GM18498 (cell line): ENCODE measurements around the gene CMTM4.
"Not testable (repeated sequence)": the region's sequence is repeated elsewhere in the genome, so short reads cannot be mapped to it uniquely, and the experiment has no call there.

Source experiments
- ATAC-seq: cut with Tn5 transposase; IDR thresholded peaks from one replicate; pipeline ENCODE4 v1.9.1; 2021; ENCODE audit warnings: mild to moderate bottlenecking, moderate library complexity; ENCODE audit not compliant: unreplicated experiment

Gene CMTM4

DNA sequence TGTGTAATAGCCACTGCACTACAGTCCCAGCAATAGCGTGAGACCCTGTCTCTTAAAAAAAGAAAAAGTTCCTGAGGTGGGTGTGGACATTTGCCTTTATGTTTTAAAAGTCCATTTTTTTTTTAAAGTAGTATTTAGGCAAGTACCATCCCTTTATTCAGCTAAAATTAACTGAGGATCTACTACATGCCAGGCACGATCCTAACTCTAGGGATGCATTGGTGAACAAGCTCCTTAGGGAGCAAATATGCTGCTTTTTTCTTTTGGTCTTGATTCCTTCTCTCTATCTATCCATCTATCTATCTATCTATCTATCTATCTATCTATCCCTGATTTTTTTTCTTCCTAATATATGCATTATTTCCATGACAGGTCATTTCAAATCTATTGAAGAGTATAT, 47.4 kb downstream of the CMTM4 start:
- no peak for ATAC-seq

DNA sequence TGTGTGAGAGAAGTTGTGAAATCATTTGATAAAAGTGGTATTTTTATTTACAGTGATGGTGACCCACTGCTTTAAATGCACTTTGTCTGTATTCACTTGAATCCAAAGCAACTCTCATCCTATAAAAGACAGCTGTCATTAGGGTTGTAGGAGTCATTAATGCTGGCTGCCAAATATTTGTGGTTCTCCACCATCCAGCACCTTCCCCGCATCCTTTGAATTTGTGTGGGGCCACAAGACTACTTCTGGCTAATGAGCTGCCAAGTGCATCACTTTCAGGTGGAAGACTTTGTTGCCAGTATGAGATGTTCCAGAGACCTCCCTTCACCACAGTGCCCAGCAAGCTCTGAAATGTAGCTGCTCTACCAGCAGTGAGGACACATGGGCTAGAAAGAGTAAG, 48.7 kb downstream of the CMTM4 start:
- no peak for ATAC-seq

DNA sequence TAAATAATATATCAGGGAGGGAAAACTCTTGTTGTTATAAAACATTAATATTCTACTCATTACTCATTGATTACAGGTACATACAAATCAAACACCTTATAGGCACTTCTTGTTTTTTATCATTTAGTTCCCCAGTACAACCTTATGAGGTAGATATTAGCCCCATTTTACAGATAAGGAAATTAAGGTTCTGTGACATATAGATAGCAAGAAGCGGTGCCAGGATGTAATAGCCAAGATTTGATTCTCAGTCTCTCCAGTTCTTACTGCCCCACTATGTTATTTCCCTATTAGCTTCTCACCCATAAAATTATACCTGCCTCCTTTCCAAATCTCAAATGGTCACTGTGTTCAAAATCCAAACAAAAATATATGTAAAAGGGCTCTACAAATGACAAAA, 55.2 kb downstream of the CMTM4 start:
- no peak for ATAC-seq

DNA sequence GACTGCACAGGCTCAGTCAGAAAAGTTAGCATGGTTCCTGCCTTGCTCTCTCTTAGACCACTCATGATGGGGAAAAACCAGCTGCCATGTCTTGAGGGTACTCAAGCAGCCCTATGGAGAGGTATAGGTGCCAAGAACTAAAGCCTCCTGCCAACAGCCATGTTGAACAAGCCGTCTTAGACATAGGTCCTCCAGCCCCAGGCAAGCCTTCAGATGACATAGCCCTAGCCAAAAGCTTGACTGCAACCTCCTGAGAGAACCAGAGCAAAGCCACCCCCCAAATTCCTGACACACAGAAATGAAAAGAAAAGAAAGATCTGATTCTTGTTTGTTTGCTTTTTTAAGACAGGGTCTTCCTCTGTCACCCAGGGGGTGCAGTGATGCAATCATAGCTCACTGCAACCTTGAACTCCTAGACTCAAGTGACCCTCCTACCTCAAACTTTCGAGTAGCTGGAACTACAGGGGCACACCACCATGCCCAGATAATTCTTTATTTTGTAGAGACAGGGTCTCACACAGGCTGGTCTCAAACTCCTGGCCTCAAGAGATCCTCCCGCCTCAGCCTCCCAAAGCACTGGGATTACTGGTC, 55.7 kb downstream of the CMTM4 start:
- ATAC-seq = no peak

DNA sequence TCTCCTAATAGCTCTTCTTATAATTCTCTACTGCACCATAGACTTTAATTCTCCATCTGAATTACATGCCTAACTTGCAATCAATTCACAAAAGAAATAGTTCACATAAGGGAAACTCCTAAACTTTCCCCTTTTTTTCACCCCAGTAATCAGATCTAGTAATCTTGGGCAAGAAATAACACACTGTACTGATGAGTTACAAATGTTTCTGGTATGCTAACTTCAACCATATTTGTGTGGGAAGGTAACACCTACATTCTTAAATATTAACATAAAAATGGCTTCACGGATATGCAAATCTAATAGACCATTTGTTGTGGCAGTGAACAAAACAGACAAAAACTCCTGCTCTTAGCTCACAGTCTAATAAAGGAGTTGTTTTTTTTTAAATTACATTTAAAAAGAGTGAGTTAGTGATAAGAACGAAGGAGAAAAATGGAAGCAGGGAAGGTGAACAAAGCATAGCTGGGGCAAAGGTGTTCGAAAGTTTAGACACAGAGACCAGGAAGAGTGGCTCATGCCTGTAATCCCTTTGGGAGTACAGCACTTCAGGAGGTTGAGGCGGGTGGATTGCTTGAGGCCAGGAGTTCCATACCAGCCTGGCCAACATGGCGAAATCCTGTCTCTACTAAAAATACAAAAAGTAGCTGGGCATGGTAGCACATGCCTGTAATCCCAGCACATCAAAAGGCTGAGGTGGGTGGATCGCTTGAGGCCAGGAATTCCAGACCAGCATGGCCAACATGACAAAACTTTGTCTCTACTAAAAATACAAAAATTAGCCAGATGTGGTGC, 57.3 kb downstream of the CMTM4 start:
- ATAC-seq = no peak

DNA sequence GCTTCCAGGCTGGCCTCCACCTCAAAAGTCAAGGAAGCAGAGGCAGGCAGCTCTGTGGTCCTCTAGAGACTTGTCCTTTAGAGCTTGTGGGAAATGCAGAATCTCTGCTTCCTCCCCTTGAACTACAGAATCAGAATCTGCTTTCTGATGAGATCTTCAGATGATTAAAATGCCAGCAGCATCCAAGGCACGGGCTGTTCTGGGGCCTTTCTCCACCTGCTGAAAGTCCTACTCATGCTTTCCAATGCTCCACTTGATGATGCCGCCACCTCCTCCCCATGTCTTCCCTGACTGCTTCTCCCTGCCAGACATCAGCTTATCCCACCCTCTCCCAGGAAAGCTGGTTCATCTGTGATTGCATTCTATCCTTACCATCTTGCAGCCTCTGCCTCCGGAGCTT, 58.7 kb downstream of the CMTM4 start:
- no peak for ATAC-seq

DNA sequence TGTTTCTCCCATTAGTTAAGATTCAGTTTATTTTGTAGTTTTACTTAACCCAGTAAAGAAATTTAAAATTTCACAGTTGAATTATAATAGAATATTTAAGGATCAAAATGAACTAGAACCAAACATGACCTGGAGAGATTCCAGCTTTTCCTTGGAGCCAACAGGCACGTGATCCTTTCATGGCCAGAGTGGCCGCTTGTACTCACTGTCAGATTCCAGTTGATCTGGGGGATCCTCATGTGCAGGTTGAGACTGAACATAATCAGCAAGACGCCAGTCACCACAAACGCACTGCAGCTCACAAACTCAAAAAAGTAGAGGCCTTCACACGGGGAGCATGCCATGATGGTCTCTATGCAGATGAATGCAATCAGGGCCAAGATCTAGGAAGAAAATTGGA, 60.3 kb downstream of the CMTM4 start:
- no peak for ATAC-seq

DNA sequence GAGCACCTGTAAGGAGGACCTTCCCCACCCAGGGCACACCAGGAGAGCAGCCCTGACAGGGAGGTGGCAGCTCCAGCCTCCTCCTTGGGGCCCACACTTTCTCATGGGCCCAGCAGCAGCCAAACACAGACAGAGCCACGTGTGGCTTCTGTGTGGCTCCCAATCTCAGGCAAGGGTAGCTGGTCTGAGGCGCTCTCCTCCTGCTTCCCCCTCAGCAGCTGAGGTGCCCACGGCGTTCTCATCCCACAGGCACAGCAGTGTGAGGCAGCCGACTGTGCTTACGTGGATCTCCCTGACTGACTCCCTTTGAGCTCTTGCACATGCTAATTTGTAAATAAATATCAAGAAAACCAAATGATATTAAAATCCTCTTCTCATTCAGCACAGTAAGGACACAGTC, 61.1 kb downstream of the CMTM4 start:
- no peak for ATAC-seq

DNA sequence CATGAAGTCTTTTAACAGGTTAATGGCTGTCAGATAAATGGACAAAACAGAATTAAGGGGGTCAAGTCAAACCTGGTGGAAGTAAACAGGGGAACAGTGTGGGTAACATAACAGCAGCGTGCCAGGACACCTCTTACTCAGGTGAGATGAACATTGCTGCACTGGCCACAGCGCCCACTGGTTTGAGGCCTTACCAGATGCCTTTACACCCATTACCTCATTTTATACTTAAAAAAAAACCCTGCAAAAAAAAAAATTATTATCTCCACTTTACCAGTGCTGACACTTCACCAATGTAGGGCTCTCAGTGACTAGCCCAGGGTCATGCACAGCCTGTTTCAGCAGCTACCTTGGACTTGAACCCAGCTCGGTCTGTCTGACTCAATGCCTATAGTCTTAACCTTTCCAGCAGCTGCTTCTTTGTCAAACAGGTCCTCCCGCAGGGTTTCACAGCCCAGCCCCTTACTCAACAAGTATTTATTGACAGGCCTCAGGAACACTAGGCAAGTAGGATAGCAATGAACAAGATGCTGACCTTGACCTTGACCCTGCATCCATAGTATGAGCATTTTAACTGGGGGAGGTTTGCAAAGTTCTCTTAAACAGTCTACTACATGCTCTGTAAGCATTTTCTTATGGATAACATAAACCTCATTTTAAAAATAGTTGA, 61.9 kb downstream of the CMTM4 start:
- no peak for ATAC-seq

DNA sequence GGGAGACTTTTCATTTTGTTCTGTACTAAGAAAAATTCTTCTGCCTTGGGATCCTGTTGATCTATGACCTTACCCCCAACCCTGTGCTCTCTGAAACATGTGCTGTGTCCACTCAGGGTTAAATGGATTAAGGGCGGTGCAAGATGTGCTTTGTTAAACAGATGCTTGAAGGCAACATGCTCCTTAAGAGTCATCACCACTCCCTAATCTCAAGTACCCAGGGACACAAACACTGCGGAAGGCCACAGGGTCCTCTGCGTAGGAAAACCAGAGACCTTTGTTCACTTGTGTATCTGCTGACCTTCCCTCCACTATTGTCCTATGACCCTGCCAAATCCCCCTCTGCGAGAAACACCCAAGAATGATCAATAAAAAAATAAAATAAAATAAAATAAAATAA, 65.0 kb downstream of the CMTM4 start:
- not testable (repeated sequence) for ATAC-seq

DNA sequence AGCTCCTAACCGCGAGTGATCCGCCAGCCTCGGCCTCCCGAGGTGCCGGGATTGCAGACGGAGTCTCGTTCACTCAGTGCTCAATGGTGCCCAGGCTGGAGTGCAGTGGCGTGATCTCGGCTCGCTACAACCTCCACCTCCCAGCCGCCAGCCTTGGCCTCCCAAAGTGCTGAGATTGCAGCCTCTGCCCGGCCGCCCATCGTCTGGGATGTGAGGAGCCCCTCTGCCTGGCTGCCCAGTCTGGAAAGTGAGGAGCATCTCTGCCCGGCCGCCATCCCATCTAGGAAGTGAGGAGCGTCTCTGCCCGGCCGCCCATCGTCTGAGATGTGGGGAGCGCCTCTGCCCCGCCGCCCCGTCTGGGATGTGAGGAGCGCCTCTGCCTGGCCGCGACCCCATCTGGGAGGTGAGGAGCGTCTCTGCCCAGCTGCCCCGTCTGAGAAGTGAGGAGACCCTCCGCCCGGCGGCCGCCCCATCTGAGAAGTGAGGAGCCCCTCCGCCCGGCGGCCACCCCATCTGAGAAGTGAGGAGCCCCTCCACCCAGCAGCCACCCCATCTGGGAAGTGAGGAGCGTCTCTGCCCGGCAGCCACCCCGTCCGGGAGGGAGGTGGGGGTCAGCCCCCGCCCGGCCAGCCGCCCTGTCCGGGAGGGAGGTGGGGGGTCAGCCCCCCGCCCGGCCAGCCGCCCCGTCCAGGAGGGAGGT, 65.8 kb downstream of the CMTM4 start:
- ATAC-seq = not testable (repeated sequence)

DNA sequence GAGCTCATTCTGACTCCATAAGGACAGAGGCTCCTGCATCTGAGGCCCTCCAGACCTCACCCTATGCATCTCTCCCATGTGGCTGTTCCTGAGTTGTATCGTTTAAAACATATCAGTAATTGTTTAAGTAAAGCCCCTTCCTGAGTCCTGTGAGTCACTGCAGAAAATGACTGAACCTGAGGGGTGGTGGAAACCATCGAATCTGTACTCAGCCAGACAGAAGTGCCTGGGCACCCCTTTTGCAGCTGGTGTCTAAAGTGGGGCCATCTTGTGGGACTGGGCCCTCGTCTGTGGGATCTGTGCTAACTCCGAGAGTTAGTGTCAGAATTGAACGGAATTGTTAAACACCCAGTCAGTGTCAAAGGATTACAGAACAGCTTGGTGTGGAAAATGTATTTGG, 66.7 kb downstream of the CMTM4 start:
- no peak for ATAC-seq

DNA sequence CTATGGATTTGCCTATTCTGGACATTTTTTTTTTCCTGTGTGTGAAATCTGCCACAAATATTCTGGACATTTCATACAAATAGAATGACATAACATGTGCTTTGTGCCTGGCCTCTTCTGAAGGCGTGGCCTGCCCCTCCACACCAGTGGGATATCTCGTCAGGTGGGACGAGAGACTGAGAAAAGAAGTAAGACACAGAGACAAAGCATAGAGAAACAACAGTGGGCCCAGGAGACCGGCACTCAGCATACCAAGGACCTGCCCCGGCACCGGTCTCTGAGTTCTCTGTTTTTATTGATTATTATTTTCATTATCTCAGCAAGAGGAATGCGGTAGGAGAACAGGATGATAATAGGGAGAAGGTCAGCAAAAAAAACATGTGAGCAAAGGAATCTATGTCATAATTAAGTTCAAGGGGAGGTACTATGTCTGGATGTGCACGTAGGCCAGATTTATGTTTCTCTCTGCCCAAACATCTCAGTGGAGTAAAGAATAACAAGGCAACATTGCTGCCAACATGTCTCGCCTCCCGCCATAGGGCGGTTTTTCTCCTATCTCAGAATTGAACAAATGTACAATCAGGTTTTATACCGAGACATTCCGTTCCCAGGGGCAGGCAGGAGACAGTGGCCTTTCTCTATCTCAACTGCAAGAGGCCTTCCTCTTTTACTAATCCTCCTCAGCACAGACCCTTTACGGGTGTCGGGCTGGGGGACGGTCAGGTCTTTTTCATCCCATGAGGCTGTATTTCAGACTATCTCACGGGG, 68.7 kb downstream of the CMTM4 start:
- ATAC-seq = not testable (repeated sequence)

DNA sequence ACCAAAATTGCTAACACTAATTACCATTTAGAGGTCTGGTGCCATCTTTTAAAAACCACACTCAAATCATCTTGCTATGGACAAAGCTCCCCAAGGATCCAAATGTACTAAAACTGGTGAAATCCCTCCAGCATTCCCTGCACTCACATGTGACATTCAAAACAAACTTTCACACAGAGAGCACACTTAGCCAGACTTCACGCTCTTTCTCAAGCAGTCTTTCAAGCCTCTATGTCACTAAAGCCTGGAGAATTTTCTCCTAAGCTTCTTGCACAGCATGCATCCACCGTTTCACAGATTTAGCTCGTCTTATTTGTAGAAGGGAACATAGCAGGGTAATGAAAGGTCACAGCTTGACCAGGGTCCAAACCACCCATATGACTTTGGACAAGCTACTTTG, 72.8 kb downstream of the CMTM4 start:
- ATAC-seq = no peak

DNA sequence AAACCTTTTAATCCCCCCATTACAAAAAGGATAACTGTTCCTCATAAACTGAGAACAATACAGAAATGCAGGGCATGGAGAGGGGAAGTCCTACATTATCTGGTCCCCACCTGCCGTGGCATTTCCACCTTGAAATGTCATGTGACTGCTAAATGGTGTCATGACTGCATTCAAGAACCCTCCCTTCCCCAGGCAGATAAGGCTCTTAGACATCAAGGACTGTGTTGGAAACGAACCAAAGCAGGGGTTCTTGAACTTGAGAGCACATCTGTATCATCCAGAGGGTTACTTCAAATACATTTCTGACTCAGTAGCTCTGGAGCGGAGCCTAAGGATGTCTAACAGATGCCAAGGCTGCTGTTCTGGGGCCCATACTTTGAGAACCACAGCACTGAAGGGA, 73.7 kb downstream of the CMTM4 start:
- ATAC-seq = no peak

DNA sequence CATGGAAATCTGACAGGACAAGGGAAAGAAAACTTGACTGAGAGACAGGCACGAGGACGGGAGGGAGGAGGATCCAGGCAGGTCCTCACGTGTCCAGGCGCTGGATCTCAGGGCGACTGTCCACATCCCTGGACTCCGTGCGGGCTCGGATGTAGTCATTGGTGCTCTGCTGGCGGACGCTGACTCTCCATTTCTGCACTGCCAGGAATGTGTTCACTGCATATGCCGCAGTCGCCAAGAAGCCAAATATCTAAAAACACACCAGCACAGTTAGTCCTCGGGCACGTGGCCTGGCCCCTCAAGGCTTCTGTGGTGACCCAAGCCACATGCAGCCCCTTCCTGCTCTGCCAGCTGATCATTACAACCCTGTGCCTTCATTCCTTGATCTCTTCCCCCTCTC, 74.6 kb downstream of the CMTM4 start:
- no peak for ATAC-seq

DNA sequence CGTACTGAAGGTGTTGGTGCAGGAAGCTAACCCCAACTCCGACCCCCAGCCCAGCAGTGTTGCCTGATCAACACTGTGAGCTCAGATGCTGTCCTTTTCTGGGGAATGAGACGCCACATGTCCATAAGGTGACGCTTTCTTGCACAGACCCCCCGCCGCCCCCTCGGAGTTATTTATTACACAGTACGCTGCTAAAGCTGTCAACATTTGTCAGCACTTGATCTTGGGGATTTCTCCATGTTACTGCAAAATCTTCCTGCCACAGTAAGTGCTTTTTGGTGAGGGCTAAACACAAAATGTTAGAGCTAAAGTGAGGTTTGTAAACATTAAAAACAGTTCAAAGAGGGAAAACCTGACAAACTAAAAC, 76.1 kb downstream of the CMTM4 start:
- no peak for ATAC-seq

DNA sequence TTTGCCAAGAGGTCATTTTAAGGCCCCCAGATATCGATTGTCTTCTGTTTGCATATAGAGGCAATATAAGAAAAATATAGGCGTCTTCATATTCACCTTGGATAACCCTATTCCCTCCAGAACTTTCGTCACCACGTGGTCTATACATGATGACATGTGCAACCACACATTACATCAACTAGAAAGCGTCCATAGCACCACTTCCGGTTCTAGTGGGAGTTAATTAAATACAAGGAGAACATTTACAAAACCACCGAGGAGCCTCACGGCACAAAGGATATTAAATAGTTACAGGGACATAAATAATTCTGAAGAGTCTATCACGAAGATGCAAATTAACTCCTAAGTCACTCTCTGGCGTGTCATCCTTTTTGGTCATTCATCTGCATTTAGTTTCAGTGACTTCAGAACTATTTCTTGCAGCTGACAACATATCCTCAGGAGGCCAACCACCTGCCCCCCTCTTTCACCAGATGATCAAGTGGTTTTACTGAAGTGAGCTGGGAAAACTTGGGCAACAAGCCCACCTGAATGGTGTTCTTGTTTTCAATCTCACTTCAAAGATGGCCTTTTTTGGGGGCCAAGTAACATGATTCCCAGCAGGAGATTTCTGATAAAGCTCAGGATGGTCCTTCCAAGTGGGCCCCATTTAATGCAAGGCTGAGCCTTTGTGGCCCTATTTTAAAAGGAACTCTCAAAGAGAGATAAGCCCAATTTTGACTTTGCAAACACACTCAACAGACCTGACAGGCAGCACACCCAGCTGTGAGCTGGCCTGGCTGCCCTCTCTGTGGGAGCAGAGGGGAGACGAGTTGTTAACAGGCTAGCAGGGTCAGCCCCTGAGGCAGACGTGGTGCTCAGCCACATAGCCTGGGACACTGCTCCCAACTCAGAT, 76.8 kb downstream of the CMTM4 start:
- ATAC-seq = no peak

DNA sequence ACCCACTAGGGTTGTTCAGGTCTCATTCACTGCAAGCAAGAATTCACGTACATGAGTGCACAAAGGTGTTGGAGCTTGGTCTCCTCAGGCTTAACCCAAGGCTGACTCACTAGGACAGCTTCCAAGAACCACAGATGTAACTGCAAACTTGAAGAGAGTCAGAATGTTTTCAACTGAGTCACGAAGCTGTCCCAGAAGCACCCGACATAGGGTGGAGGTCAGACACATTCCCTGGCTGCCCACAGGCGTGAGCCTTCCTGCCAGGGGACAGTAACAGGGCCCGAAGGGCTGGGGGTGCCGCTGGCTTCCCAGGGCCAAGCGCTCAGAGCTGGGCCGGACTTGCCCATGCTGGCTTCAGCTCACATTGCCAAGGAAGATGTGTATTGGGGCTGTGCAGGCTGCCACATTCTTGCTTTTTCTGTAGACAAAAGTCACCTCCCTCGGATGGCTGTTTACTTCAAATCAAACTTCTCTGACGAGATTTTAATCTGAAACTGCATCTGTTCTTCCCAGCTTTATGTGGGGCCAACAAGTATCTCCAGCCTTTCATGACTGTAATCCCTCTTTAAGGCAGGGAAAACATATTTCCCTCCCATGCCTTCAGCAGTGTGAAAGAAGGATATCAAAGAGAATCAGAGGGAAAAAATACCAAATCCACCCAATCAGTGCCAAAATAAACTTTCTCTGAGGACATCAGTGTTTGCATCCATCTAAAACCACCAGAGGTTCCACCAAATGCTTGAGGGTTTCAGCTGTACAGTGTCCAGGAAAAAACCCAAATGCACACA, 77.8 kb downstream of the CMTM4 start:
- ATAC-seq = no peak
